SJCRH30 (cell line): ENCODE results near the gene PDCD10. TPM values are rescaled to one million over a fixed set of nuclear protein-coding genes. Genes with fewer than 3 reads are reported as not detected.

Source experiments
- DNase-seq, 2 experiments: peaks; one replicate each; pipeline ENCODE4 v3.0.0-alpha.2; 2015 to 2020
- H3K27ac ChIP-seq: fragments of 250-450 bp; sonication (Bioruptor Pico); 2 replicates; pipeline ENCODE4 v1.5.1; 2020; ENCODE audit warnings: mild to moderate bottlenecking, moderate library complexity
- H3K27me3 ChIP-seq: fragments of 250-450 bp; sonication (Bioruptor Pico); 2 replicates; pipeline ENCODE4 v1.5.1; 2020; ENCODE audit warnings: mild to moderate bottlenecking, moderate library complexity
- H3K36me3 ChIP-seq: fragments of 250-450 bp; sonication (Bioruptor Pico); 2 replicates; pipeline ENCODE4 v1.5.1; 2020; ENCODE audit warnings: mild to moderate bottlenecking, moderate library complexity
- H3K4me1 ChIP-seq: fragments of 250-450 bp; sonication (Bioruptor Pico); 2 replicates; pipeline ENCODE4 v1.5.1; 2020; ENCODE audit warnings: mild to moderate bottlenecking, moderate library complexity
- H3K4me3 ChIP-seq: fragments of 250-450 bp; sonication (Bioruptor Pico); 2 replicates; pipeline ENCODE4 v1.5.1; 2020; ENCODE audit warnings: mild to moderate bottlenecking, moderate library complexity
- H3K9me3 ChIP-seq: fragments of 250-450 bp; sonication (Bioruptor Pico); replicated peaks from 2 replicates; pipeline ENCODE4 v1.5.1; 2020; ENCODE audit warnings: mild to moderate bottlenecking, moderate library complexity
- total RNA-seq: library from RNA; depleted of rRNA; stranded (reverse); fragments of >200 nt; shearing (Covaris generic); gene quantifications from 2 replicates; pipeline ENCODE4 v1.2.3, GENCODE V29; 2014

Gene PDCD10
- total RNA-seq, 1 experiment from 2014 or later = 55.4 TPM

DNA sequence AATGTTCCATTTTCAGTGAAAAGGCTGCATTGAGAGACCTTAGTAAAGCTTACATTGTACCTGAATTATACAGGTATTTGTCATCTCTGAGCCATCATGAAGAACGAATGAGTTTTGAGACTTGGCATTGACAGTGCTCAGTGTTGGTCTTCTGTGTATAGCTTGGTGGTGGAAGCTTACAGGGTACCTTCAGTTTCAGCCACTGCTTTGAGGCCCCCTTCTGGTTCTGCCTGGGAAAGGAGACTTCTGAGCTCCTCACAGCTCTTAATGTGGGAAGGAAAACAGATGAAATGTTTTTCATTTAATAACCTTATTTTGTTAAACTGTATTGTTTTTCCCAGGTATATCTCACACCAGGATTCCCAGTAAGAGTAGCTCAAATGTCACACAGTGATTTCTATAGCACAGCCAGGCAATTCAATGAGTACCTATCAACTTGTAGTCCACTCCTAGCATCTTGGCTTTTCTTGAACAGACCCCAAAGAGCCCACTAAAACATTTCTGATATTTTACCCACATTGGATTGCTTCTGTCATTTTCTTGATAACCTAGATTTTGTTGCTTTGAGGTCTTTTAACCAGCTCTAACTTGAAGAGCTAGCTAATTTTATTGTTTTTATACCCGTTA lies 6.4 kb upstream of the PDCD10 start:
- H3K4me1 ChIP-seq = no peaks in the 10 kb centered on the region
- no peak overlapping the region for H3K4me3 ChIP-seq
- DNase-seq = peak; percentile 5 to 33
- no peaks in the 10 kb centered on the region for H3K9me3 ChIP-seq
- H3K27ac ChIP-seq = no peak overlapping the region
- H3K27me3 ChIP-seq = no peaks in the 10 kb centered on the region
- H3K36me3 ChIP-seq = no peaks in the 10 kb centered on the region

DNA sequence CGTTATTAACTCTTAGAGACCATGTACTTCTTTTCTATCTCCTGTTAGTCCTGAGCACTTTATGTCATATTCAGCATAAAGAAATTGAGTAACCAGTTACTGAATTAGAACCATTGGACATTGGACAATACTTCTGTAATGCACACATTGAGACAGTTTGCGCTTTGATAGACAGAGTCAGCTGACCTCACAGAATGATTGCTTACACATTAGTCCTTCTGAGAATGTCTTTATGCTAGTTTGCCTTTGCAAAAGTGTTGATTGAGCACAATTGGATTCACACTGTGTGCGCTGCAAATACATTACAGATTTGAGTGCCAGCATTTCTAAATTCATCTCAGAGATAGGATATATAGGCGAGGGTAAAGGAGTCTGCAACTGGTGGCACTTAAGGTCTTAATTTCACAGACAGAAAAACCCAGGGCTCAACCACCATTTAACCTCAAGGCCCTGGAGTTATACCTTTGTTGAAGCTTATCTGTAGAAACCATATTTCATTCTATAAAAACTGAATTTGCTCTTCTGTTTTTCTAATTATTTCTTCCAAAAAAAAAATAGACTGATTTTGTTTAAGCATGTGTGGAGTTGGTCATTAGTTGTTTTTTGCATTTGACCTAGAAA lies 4.6 kb upstream of the PDCD10 start:
- Histone ChIP-seq H3K4me3 (no peak overlapping the region), H3K27me3 (no peaks in the 10 kb centered on the region), H3K36me3 (no peaks in the 10 kb centered on the region), H3K27ac (no peak overlapping the region), H3K4me1 (no peaks in the 10 kb centered on the region), H3K9me3 (no peaks in the 10 kb centered on the region)
- DNase-seq = peak in 1 of 2 experiments; percentile 13

DNA sequence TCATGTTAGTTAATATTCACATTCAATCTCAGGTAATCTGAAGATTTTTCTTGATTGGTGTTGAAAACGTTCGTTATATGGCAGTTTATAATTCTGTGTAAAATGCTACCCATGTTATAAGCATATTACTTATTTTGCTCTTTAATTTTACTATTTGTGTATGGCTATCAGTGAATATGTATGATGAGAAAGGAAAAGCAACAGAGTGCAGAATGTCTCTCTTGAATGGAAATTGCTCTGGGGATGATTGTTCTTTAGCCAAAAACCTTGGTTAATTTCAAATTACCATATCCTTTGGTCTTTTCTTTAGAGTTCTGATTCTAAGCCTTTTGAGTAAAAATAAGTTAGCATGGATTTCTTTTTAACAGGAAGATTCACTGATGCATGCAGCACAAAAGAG lies 3.3 kb upstream of the PDCD10 start:
- H3K36me3 ChIP-seq = no peaks in the 10 kb centered on the region
- no peaks in the 10 kb centered on the region for H3K9me3 ChIP-seq
- H3K4me1 ChIP-seq = no peaks in the 10 kb centered on the region
- no peak for DNase-seq
- H3K4me3 ChIP-seq = no peak overlapping the region
- H3K27ac ChIP-seq = no peak overlapping the region
- H3K27me3 ChIP-seq = no peaks in the 10 kb centered on the region

DNA sequence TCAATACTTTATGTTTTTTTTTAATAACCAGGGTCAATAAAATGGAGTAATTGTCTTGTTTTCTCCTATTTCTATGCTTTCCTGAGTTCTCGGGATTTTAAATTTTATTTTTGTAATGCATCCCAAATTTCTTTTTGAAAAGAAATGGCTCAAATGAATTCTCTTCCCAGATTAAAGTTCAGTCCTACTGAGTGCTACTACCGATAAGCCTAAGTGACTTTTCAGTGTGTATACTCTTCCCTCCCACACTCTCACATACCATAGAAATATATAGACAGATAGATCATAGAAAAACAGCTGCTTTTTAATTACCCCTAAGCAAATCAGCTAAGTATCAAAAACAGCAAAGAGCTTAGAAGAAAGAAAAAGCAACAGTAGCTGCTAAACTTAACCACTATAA lies 2.3 kb upstream of the PDCD10 start:
- no peaks in the 10 kb centered on the region for H3K27me3 ChIP-seq
- no peak overlapping the region for H3K27ac ChIP-seq
- DNase-seq = no peak
- no peaks in the 10 kb centered on the region for H3K9me3 ChIP-seq
- H3K4me3 ChIP-seq = no peak overlapping the region
- H3K36me3 ChIP-seq = no peaks in the 10 kb centered on the region
- no peaks in the 10 kb centered on the region for H3K4me1 ChIP-seq

DNA sequence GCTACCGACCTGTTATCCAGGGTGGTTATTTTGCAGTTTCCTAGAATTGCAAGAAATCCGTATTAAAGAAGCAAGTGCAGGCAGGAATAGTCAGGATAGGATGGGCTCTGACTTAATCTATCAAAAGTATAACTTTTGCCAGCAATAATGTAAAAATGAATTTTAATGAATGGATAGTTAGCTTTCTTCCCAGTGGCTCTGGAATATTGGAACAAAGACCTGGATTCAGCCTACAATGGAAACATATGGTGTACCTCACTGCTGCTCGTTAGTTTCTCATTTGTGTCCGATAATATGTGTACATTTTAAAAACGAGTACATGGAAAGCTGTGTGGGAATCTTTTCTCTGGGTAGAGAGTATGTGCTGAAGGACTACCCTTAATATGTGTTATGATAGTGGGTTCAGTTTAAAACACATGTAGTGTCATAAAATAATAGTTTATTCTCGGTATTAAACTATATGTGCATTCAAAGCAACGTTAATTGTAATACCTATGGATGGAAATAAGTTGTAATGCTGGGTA lies 1.6 kb upstream of the PDCD10 start:
- Histone ChIP-seq H3K4me1 (no peaks in the 10 kb centered on the region), H3K4me3 (no peak overlapping the region; the same call in 1 of the 2 replicates)

DNA sequence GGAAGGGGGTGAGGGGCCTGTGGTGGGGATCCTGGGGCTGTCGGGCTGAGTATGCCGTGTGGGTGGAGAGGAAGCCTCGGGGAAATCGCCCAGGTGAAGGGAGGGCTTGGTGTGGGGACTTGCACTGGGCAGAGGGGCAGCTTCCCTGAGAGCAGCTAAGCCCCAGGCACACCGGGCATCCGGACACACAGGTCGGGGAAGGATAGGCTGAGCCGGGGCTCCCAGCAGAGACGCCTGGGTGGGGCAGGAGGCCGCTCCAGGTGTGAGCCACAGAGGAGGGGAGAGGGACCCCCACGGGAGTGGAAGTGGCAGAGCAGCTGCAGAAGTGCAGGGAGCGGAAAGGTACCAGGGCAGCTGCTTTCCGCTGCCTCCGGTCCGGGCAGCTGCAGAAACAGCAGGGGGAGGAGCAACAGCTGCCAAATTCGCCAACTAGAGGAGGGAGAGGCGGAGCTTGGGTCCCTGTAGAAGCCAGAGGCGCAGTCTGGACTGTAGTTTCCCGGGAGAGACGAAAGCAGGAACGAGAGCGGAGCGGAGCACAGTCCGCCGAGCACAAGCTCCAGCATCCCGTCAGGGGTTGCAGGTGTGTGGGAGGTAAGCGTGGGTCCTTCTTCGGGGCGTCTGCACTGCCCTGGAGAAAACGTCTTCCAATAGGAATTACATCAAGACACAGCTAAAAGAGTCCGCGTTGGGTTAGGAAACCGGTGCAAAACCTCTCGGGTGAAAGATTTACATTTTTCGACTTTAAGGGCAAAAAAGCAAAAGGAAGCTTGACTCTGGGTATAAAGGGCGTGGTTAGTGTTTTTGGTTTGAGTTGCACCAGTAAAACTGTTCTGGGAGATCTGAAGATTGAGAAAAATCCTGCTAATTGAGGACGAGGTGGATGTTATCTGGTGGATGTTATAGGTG lies 794 bp upstream of the PDCD10 start, which contains the start of gene SERPINI1:
TSS of gene SERPINI1 (plus strand) at position 489 of the 906 bp plus-strand sequence. CDS start 53,408 bp downstream, outside the sequence.
- no peaks in the 10 kb centered on the region for H3K27me3 ChIP-seq
- peak within 1 kb of the TSS; percentile 83 for H3K27ac ChIP-seq
- H3K4me3 ChIP-seq = peak within 1 kb of the TSS; percentile 74
- H3K9me3 ChIP-seq = no peaks in the 10 kb centered on the region
- no peaks in the 10 kb centered on the region for H3K36me3 ChIP-seq
- DNase-seq = peak; percentile 88 to 91
- no peaks in the 10 kb centered on the region for H3K4me1 ChIP-seq

More for the DNA sequence above, 1.6 kb upstream of the PDCD10 start:
- Histone ChIP-seq H3K9me3 (no peaks in the 10 kb centered on the region), H3K36me3 (no peaks in the 10 kb centered on the region), H3K27ac (no peak overlapping the region), H3K27me3 (no peaks in the 10 kb centered on the region)
- no peak for DNase-seq

DNA sequence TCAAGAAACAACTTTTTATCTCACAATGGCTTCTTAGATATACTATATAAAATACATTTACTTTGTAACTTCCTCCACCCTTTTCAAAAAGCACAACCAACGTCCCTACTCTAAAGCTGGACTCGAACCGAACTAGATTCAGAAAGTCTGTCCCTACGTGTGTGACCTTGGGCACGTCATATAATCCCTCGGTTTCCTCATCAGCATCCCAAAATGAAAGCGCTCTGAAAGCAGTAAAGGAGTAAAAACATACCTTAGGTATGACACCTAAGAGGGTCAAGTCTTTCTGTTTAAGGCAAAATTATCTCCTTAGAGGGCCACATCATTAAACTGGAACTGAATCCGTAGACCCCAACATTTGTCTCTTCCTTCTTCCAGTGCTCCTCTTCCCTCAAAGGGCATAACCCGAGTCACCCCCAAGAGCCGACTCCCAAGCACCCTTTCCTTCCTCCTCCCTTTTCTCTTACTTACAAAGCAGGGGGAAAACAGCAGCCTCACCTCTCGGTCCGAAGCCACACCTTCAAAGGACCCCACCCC lies 663 bp downstream of the PDCD10 start:
- no peak for DNase-seq
- peak overlapping the region; percentile 74 for H3K4me3 ChIP-seq
- no peaks in the 10 kb centered on the region for H3K27me3 ChIP-seq
- no peaks in the 10 kb centered on the region for H3K36me3 ChIP-seq
- 0 out of 2 replicates have a peak, but pooled peaks cover 2% of the 10 kb centered on the region for H3K4me1 ChIP-seq
- no peaks in the 10 kb centered on the region for H3K9me3 ChIP-seq
- peak overlapping the region; percentile 83 for H3K27ac ChIP-seq

DNA sequence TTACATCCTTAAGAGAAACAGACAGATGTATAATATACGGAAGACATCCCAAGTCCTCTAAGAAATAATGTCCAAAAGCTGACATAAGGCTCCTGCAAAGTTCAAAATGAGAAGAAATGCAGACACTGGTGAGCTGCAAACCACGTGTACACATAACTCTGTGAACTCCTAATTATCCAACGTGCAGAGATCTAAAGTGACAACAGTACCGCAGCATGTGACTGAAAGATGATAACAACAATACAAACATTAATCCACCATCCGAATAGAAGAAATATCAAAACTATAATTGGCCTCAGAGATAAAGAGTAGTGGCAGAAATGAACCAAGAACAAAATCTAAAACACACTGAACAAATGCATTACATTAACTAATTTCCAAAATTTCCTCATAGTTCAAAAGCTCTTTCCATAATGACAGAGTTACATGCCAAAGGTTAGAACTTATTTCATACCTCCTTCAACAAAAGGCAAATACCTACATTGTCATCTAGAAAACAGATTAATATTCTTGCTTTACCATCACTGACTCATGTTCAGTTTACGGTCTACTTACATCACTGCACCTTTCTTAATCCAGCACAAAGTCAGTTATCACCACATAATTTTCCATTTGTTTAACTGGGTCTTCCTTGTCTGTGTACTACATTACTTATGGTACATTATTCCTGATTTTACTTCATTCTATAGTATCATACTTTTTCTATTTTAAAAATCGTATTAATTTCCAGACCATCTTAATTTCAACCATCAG lies 2.2 kb downstream of the PDCD10 start:
- no peaks in the 10 kb centered on the region for H3K27me3 ChIP-seq
- H3K4me3 ChIP-seq = no peak overlapping the region
- DNase-seq = no peak
- 0 out of 2 replicates have a peak, but pooled peaks cover 2% of the 10 kb centered on the region for H3K4me1 ChIP-seq
- no peaks in the 10 kb centered on the region for H3K36me3 ChIP-seq
- H3K27ac ChIP-seq = no peak overlapping the region
- no peaks in the 10 kb centered on the region for H3K9me3 ChIP-seq

DNA sequence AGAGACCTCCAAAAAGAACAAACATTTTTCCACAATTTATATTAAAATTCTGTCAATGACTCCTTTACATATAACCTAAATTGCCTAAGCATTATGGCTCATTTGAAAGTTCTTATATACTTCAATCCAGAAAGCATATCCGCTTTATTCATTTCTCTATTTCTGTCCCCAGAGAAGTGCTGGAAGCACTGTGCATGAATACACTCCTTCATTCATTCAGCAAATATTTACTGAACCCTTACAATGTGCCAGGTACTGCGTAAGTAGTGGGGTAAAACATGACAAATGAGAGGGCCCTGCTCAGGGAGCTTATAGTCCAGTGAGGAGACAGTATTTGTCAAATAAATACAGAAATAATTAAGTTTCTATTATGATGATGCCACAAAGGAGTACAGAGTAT lies 3.3 kb downstream of the PDCD10 start:
- no peaks in the 10 kb centered on the region for H3K9me3 ChIP-seq
- H3K27ac ChIP-seq = no peak overlapping the region
- H3K36me3 ChIP-seq = no peaks in the 10 kb centered on the region
- no peak for DNase-seq
- no peak overlapping the region for H3K4me3 ChIP-seq
- H3K4me1 ChIP-seq = 0 out of 2 replicates have a peak, but pooled peaks cover 2% of the 10 kb centered on the region
- H3K27me3 ChIP-seq = no peaks in the 10 kb centered on the region

DNA sequence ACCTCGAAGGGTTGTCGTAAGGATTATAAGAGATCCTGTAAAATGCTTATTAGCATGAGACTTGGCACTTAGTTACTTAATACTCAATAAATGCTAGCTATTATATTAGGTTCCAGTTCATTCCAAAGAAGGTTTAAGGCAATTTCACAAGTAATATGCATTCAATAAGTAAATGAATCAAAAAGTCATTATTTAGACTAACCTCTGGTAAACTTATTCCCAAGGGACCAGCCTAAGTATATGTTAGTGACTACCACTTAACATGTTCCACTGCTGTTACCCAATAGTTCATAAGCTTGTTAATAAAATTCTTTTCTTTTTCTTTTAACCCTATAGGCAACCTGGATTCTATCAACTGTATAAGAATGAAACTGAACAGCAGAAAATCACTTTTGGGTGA lies 5.1 kb downstream of the PDCD10 start:
- no peaks in the 10 kb centered on the region for H3K9me3 ChIP-seq
- H3K36me3 ChIP-seq = no peaks in the 10 kb centered on the region

DNA sequence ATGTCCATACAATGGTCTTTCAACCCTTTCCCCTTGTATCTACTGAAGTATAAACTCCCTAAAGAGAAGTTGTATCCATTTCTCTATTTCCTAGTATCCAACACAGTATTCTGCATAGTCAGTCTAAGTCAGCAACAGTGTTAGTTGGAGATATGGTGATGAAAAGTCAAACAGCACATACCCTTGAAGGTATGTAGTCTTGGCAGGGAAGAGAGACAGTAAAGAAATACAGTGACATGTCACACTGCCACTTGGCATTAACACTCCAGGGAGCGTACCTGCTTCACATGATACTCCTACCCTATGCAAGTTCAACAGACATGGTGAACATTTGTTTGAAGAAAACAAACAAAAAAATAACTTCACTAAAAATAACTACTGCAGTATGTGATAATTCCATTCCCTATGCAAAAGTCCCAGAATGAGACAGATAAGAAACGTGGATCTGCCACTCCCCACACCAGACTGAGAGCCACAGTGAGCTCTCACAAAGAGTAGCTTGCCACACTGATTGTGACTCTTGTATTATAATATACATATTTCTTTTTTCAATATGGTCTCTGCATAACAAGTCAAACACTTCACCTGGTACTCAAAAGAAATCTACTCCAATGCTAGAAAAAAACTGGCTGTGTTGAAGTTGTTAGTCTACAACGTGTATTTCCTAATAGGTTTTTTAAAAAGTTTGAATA lies 5.9 kb downstream of the PDCD10 start:
- no peak overlapping the region for H3K4me3 ChIP-seq
- no peaks in the 10 kb centered on the region for H3K36me3 ChIP-seq
- no peak overlapping the region for H3K27ac ChIP-seq

More for the DNA sequence above, 5.1 kb downstream of the PDCD10 start:
- Histone ChIP-seq H3K27me3 (no peaks in the 10 kb centered on the region), H3K27ac (no peak overlapping the region), H3K4me3 (no peak overlapping the region), H3K4me1 (0 out of 2 replicates have a peak, but pooled peaks cover 2% of the 10 kb centered on the region)
- DNase-seq = no peak

DNA sequence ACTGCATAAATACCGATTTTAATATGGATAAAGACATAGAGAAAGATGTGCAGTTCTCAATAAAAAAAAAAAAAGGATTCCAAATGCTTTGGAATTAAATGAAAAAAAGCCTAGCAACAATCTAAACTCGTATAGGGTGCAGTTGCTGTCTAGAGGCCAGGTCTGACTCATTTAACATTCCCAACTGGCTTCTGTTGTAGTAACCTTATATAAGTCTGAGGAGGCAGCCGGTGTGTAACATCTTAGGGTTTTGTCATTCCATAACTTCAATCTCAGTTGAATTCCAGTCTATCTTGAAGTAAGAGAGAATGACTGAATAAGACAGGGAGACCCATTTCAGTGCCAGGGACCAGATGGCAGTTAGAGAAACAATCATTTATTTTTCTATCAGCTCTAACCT lies 6.5 kb downstream of the PDCD10 start:
- no peaks in the 10 kb centered on the region for H3K36me3 ChIP-seq
- H3K27ac ChIP-seq = no peak overlapping the region
- H3K9me3 ChIP-seq = no peaks in the 10 kb centered on the region
- H3K4me3 ChIP-seq = no peak overlapping the region
- no peaks in the 10 kb centered on the region for H3K27me3 ChIP-seq
- DNase-seq = no peak
- H3K4me1 ChIP-seq = 0 out of 2 replicates have a peak, but pooled peaks cover 2% of the 10 kb centered on the region

More for the DNA sequence above, 5.9 kb downstream of the PDCD10 start:
- Histone ChIP-seq H3K9me3 (no peaks in the 10 kb centered on the region), H3K27me3 (no peaks in the 10 kb centered on the region), H3K4me1 (0 out of 2 replicates have a peak, but pooled peaks cover 2% of the 10 kb centered on the region)
- no peak for DNase-seq

DNA sequence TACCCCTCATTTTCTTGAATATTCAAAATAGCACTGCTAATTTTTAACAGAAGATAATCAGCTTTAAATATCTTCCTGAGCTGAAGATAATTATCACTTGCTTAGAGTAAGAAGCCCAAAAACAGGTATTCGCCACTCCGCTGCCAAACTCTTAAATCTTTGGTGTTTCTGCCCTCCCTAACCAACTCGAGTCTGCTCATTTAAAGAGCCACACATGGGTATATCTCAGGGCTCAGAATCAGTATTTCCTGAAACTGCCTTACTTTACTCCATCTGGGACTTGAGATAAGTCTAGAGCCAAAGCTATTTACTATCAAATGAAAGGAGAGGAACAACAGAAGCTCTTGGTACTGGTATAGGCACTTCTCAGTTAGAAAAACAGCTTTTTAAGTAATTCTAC lies 10.8 kb downstream of the PDCD10 start:
- H3K27ac ChIP-seq = no peak overlapping the region
- H3K36me3 ChIP-seq = peaks cover 11% of the 10 kb centered on the region
- no peaks in the 10 kb centered on the region for H3K27me3 ChIP-seq
- no peak overlapping the region for H3K4me3 ChIP-seq
- no peaks in the 10 kb centered on the region for H3K9me3 ChIP-seq
- no peak for DNase-seq
- H3K4me1 ChIP-seq = no peaks in the 10 kb centered on the region
